ENCODE data around the gene ZNF324B. TPM values are rescaled to one million over a fixed set of nuclear protein-coding genes. Genes with fewer than 3 reads are reported as not detected.
"Not testable (repeated sequence)": the region's sequence is repeated elsewhere in the genome, so short reads cannot be mapped to it uniquely, and the experiment has no call there.

ZNF324B gene
- total and polyA plus RNA-seq, 2 of the 4 experiments (the other 2 are of a cell fraction): 3.5 to 4.1 TPM

- H3K36me3 ChIP-seq (ENCODE audit: control insufficient read depth, insufficient read depth, low read length); H3K4me1 ChIP-seq (ENCODE audit: control insufficient read depth, insufficient read depth, low read length); H3K27me3 ChIP-seq (ENCODE audit: control insufficient read depth, insufficient read depth, low read length); ATAC-seq (ENCODE audit: low read depth); H2AFZ ChIP-seq (replicated peaks; ENCODE audit: low read length, poor library complexity); H4K8ac ChIP-seq (ENCODE audit: low read depth in 2 of 2, low read length in 2 of 2); H3K18ac ChIP-seq (ENCODE audit: low read depth, low read length); H2BK20ac ChIP-seq (ENCODE audit: low read depth, low read length); H3K56ac ChIP-seq (ENCODE audit: extremely low read depth, insufficient read depth, low read length); H2BK5ac ChIP-seq (ENCODE audit: low read depth, low read length, poor library complexity, severe bottlenecking); H3K9ac ChIP-seq (ENCODE audit: low read depth, low read length); intact Hi-C loops (cut with micrococcal nuclease); H2AK9ac ChIP-seq (replicated peaks; ENCODE audit: low read depth, low read length, poor library complexity); H4K5ac ChIP-seq (ENCODE audit: low read depth, low read length); dilution Hi-C loops (cut with HindIII; ENCODE audit: low sequenced_read_pairs, unreplicated experiment); H2AK5ac ChIP-seq (ENCODE audit: low read depth, low read length); BruUV-seq (replicated peaks); CTCF ChIA-PET; H3K4me3 ChIP-seq (ENCODE audit: insufficient read depth, low read depth, low read length); H3K4me2 ChIP-seq (ENCODE audit: low read depth, low read length); in situ Hi-C loops (cut with MboI; ENCODE audit: low sequenced_read_pairs); POLR2A ChIA-PET (ENCODE audit: unreplicated experiment); H4K91ac ChIP-seq (ENCODE audit: insufficient read depth, low read depth, low read length); H3K14ac ChIP-seq (replicated peaks; ENCODE audit: low read depth, low read length); H3K27ac ChIP-seq (ENCODE audit: insufficient read depth, low read length); H3K23ac ChIP-seq (ENCODE audit: low read depth, low read length); H3K4ac ChIP-seq (ENCODE audit: low read depth, low read length); H2BK15ac ChIP-seq (ENCODE audit: low read depth, low read length); H3K9me1 ChIP-seq (ENCODE audit: insufficient read depth, low read length); H4K20me1 ChIP-seq (ENCODE audit: insufficient read depth, low read length); DNase-seq; H2BK120ac ChIP-seq (ENCODE audit: low read depth, low read length): not testable (repeated sequence)
- Histone ChIP-seq H3K9me3 (ENCODE audit: control insufficient read depth, insufficient read depth, low read length) (peaks cover 10% of the 10 kb centered on the region), H3K79me1 (ENCODE audit: low read depth in 1 of 2, low read length in 2 of 2) (peaks cover 10 to 24% of the 10 kb centered on the region in 2 experiments)
- 81% methylated on average over 5 of the region's 7 CpGs; no CpG with 5 or more reads in 1 of the 2 experiments for WGBS, 2 experiments (ENCODE audit: extremely low coverage in 2 of 2, insufficient read length in 1 of 2)
These were observed 8.4 kb upstream of the ZNF324B start for GRCh38 chr19:58442986-58443385.

DNA sequence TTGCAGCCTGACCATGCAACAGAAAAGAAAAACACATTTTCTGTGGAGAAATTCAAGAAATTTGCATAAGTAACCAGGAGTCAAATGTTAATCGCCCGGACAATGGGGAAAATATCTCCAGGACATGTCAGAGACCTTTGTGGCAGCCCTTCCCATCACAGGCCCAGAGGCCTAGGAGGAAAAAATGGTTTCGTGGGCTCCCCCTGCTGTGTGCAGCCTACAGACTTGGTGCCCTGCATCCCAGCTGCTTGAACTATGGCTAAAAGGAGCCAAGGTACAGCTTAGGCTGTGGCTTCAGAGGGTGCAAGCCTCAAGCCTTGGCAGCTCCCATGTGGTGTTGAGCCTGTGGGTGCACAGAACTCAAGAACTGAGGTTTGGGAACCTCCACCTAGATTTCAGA, 2.6 kb upstream of the ZNF324B start:
- H3K56ac ChIP-seq (ENCODE audit: extremely low read depth, insufficient read depth, low read length); H4K20me1 ChIP-seq (ENCODE audit: insufficient read depth, low read length); in situ Hi-C loops (cut with MboI; ENCODE audit: low sequenced_read_pairs); H4K8ac ChIP-seq (ENCODE audit: low read depth in 2 of 2, low read length in 2 of 2); H3K9ac ChIP-seq (ENCODE audit: low read depth, low read length); CTCF ChIA-PET; H4K5ac ChIP-seq (ENCODE audit: low read depth, low read length); H3K18ac ChIP-seq (ENCODE audit: low read depth, low read length); H3K4me1 ChIP-seq (ENCODE audit: control insufficient read depth, insufficient read depth, low read length); H3K4ac ChIP-seq (ENCODE audit: low read depth, low read length); intact Hi-C loops (cut with micrococcal nuclease); ATAC-seq (ENCODE audit: low read depth); H3K9me3 ChIP-seq (ENCODE audit: control insufficient read depth, insufficient read depth, low read length); H2AK9ac ChIP-seq (replicated peaks; ENCODE audit: low read depth, low read length, poor library complexity); H2AK5ac ChIP-seq (ENCODE audit: low read depth, low read length); H3K4me2 ChIP-seq (ENCODE audit: low read depth, low read length); BruUV-seq (replicated peaks); H3K36me3 ChIP-seq (ENCODE audit: control insufficient read depth, insufficient read depth, low read length); H3K27ac ChIP-seq (ENCODE audit: insufficient read depth, low read length); dilution Hi-C loops (cut with HindIII; ENCODE audit: low sequenced_read_pairs, unreplicated experiment); H3K27me3 ChIP-seq (ENCODE audit: control insufficient read depth, insufficient read depth, low read length); POLR2A ChIA-PET (ENCODE audit: unreplicated experiment); H3K4me3 ChIP-seq (ENCODE audit: insufficient read depth, low read depth, low read length); H3K14ac ChIP-seq (replicated peaks; ENCODE audit: low read depth, low read length); H3K23ac ChIP-seq (ENCODE audit: low read depth, low read length); H2BK15ac ChIP-seq (ENCODE audit: low read depth, low read length); H2BK5ac ChIP-seq (ENCODE audit: low read depth, low read length, poor library complexity, severe bottlenecking); H2AFZ ChIP-seq (replicated peaks; ENCODE audit: low read length, poor library complexity); H4K91ac ChIP-seq (ENCODE audit: insufficient read depth, low read depth, low read length); H2BK20ac ChIP-seq (ENCODE audit: low read depth, low read length); DNase-seq; H2BK120ac ChIP-seq (ENCODE audit: low read depth, low read length); H3K9me1 ChIP-seq (ENCODE audit: insufficient read depth, low read length): not testable (repeated sequence)
- peaks cover 4 to 13% of the 10 kb centered on the region in 2 experiments; a peak in 2 of 4 replicates for H3K79me1 ChIP-seq (ENCODE audit: low read depth in 1 of 2, low read length in 2 of 2)
- WGBS, 2 experiments (ENCODE audit: extremely low coverage in 2 of 2, insufficient read length in 1 of 2): no CpG with 5 or more reads among the region's 3 CpGs
